HG03196 (cell line): Measurements from ENCODE around the gene CSTF2T.
"Not testable (repeated sequence)": the region's sequence is repeated elsewhere in the genome, so short reads cannot be mapped to it uniquely, and the experiment has no call there.

Source experiments
- ATAC-seq: cut with Tn5 transposase; IDR thresholded peaks from one replicate; pipeline ENCODE4 v1.9.1; 2021; ENCODE audit not compliant: unreplicated experiment

Gene CSTF2T

GRCh38 chr10:51698473-51699063 is 827 bp downstream of the CSTF2T start:
- ATAC-seq: no peak

DNA sequence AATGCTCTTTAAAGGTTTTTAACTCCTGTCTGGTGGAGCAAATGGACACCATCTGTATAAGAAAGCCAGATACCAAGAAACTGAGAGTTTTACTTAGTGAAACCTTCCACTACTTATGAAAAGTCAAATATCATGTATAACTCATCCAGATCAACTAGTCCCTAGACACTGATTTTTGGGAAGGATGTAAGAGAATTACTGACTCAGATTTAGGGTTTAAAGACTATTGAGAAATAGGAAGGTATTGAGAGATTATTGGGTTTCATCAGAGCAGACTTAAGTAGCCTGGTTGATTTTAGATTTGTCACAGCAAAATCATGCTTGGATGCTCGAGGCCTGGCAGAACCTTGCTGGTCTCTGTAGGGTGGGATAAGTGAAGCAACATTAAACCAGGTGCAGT is 3.1 kb downstream of the CSTF2T start:
- no peak for ATAC-seq

DNA sequence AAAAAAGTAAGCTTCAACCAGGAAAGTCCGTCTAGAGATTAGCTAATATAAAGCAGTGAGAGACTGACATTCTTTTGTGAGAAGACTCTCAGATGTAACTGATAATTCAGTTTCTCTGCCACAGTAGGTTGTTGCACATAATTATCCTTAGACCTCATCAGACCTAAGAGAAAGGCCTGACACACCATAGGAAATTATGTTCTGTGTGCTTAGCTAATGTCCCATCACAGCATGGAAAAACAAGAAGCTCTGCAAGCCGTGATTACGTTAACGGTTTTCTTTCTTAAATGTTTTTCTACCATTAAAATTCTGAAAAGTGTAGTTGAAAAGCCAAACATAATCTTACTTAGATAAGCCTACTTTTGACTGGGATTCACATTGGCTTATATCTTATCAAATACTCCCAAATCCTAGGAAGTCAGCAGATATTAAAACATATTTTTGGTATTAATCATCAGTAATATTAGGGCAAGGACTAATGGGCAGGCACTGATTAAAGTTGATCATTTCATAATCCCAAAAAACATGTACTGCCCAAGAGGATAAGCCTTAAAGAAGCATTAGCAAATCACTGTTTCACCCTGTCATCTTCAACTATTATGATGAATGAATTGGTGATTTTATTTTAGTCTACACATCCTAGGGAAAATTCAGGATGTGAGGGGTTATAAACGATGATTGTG is 5.2 kb downstream of the CSTF2T start:
- no peak for ATAC-seq

GRCh38 chr10:51691135-51691534 is 8.3 kb downstream of the CSTF2T start:
- ATAC-seq: no peak

DNA sequence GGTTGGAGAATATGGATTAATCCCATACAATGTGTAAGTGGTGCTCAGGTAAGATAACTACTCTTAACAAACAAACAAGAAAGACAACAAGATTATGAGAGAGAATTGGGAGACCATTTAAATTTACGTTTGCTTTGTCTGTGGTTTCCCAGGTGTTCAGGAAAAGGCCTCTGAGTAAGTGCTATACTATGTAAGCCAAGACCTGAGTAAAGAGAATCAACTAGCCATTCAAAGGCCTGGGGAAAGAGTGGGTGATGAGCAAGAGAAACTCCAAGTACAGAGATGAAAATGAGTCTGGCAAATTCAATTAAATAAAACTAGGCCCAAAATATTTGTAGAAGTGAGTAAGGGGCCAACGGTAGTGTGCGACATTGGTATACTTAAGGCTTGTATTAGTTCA is 9.9 kb downstream of the CSTF2T start:
- ATAC-seq: no peak

- ATAC-seq: not testable (repeated sequence)
Observed at GRCh38 chr10:51688826-51689225, 10.6 kb downstream of the CSTF2T start.

- no peak for ATAC-seq
Observed at GRCh38 chr10:51687296-51687695, 12.1 kb downstream of the CSTF2T start.

- ATAC-seq: no peak
Observed at GRCh38 chr10:51685768-51686167, 13.6 kb downstream of the CSTF2T start.

GRCh38 chr10:51683031-51683691 is 16.2 kb downstream of the CSTF2T start:
- no peak for ATAC-seq

GRCh38 chr10:51679841-51680240 is 19.6 kb downstream of the CSTF2T start:
- ATAC-seq: no peak

DNA sequence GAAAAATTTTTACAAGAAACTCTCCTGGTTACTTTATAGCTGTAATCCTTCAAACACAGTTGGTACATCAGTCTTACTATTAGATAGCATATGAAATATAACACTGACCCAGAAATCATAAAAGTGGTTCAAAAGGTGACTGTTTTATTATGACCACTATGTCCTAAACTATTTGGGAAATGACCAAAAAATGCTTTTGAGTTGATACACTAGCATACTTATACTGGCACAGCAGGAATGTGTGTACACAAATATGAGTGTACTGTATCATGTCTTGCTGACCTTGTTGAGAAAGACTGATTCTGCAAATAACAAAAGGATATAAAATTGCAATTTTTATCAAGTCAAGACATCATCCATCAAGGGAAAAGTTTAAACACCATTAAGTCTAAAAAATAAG is 24.3 kb downstream of the CSTF2T start:
- no peak for ATAC-seq

DNA sequence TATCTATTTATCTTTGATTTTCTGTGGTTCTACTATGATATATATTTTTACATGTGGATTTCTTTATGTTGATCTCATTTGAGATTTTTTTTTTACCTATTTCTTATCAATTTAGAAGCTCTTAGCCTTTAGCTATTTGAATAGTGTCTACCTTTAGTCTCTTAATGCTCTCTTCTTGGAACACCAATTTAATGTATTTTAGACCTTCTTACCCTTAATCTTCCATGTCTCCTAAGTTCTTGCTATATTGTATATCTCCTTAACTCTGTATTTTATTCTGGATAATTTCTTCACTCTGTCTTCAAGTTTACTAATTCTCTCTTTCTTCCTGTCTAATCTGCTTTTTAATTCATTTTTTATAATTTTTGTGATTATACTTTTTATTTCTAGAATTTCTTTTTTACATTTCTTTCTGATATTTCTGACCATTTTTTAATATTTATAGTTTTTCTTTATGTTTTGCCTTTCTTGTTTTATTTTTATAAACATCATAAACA is 27.3 kb downstream of the CSTF2T start:
- ATAC-seq: no peak

GRCh38 chr10:51669041-51669440 is 30.4 kb downstream of the CSTF2T start:
- ATAC-seq: no peak

DNA sequence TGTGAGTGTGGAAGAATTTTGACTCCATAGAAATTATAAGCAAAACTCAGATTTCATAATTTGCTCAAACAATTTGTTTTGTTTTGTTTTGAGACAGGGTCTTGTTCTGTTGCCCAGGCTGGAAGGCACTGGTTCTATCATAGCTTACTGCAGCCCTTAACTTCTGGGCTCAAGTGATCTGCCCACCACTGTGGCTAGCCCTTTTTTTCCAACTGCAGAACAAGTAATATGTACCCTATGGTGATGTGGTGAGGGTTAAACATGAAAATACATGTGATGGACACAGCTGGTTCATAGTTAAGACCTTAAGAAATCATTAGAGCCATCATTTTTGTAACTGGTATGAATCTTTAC is 31.1 kb downstream of the CSTF2T start:
- ATAC-seq: no peak

GRCh38 chr10:51667678-51668335 is 31.6 kb downstream of the CSTF2T start:
- no peak for ATAC-seq

DNA sequence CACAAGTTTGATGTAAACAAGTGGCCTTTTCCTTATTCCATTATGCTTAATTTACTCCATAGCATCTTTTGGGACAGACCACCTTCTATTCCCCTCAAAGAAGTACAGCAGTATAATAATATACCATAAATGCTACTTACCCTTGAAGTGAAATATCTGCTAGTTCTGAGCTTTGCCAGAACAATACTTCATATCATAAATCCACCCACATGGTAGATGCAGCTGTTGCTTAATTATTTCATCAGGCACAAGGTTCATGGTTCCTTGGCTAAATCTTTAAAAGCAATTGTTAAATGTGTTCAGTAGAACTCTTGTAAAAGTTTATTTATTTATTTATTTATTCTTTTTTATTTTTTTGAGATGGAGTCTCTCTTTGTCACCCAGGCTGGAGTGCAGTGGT is 32.9 kb downstream of the CSTF2T start:
- no peak for ATAC-seq

- ATAC-seq: no peak
Observed at GRCh38 chr10:51663086-51663485, 36.3 kb downstream of the CSTF2T start.

- ATAC-seq: no peak
Observed at GRCh38 chr10:51659344-51659743, 40.1 kb downstream of the CSTF2T start.

- ATAC-seq: no peak
Observed at GRCh38 chr10:51658000-51658399, 41.4 kb downstream of the CSTF2T start.

- no peak for ATAC-seq
Observed at GRCh38 chr10:51656503-51656902, 42.9 kb downstream of the CSTF2T start.

DNA sequence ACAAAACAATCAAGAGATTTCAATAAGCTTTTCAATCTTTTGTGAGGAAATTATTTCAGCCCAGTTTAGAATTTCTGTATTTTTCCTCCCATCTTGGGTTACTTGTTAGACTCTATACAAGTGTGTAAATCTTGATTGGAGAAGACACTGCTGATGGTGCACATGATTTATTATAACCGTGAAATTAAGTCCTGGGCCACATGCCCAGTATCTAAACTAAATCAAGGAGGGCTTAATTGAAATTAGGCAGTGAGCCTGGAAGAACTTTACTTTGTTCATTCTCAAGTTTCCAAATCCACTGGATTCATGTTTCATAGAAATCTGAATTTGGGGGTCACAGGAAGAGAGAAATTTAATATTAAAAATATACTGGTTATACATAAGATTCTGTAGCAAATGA is 44.5 kb downstream of the CSTF2T start:
- no peak for ATAC-seq

DNA sequence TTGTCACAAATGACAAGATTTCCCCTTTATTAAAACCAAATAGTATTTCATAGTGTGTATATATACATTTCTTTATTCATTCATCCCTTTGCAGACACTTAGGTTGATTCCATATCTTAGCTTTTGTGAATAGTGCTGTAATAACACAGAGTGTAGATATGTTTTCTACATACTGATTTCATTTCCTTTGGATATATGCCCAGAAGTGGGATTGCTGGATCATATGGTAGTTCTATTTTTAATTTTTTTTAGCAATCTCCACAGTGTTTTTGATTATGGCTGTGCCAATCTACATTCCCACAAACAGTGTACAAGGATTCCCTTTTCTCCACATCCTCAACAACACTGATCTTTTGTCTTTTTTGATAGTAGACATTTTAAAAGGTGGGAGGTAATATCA is 46.4 kb downstream of the CSTF2T start:
- no peak for ATAC-seq
